H9 (cell line): ENCODE measurements around the gene CLMP. TPM values are rescaled to one million over a fixed set of nuclear protein-coding genes. Genes with fewer than 3 reads are reported as not detected.

ENCODE experiments used
- DNase-seq: peaks from one replicate; pipeline ENCODE4 v3.0.0-alpha.2; 2017
- H2AFZ ChIP-seq: one replicate; pipeline ENCODE4 v1.6.1; 2013; ENCODE audit warnings: mild to moderate bottlenecking, low read length, control low read depth, moderate library complexity
- H2AK5ac ChIP-seq: 2 replicates; pipeline ENCODE4 v1.6.1; 2013; ENCODE audit warnings: low read length, control low read depth, mixed read lengths; ENCODE audit not compliant: insufficient read length
- H2BK120ac ChIP-seq: one replicate; pipeline ENCODE4 v1.6.1; 2013; ENCODE audit warnings: low read depth, mild to moderate bottlenecking, low read length, control low read depth, inconsistent platforms; ENCODE audit not compliant: poor library complexity, severe bottlenecking
- H2BK12ac ChIP-seq: 2 replicates; pipeline ENCODE4 v1.6.1; 2013; ENCODE audit warnings: low read length, control low read depth, mixed read lengths, low read depth; ENCODE audit not compliant: insufficient read length
- H2BK15ac ChIP-seq: 2 replicates; pipeline ENCODE4 v1.6.1; 2013; ENCODE audit warnings: low read depth, low read length, control low read depth
- H2BK20ac ChIP-seq: one replicate; pipeline ENCODE4 v1.6.1; 2013; ENCODE audit warnings: low read depth, mild to moderate bottlenecking, low read length, control low read depth, inconsistent platforms; ENCODE audit not compliant: poor library complexity, severe bottlenecking
- H2BK5ac ChIP-seq: 2 replicates; pipeline ENCODE4 v1.6.1; 2013; ENCODE audit warnings: low read length, control low read depth, mixed read lengths; ENCODE audit not compliant: insufficient read length
- H3K14ac ChIP-seq: 2 replicates; pipeline ENCODE4 v1.6.1; 2013; ENCODE audit warnings: low read length, control low read depth; ENCODE audit not compliant: insufficient read depth
- H3K18ac ChIP-seq: 2 replicates; pipeline ENCODE4 v1.6.1; 2013; ENCODE audit warnings: low read depth, mild to moderate bottlenecking, mixed read lengths, low read length, control low read depth; ENCODE audit not compliant: insufficient read length
- H3K23ac ChIP-seq: 2 replicates; pipeline ENCODE4 v1.6.1; 2013; ENCODE audit warnings: low read length, control low read depth, mixed read lengths, low read depth; ENCODE audit not compliant: insufficient read length
- H3K23me2 ChIP-seq: 2 replicates; pipeline ENCODE4 v1.6.1; 2013; ENCODE audit warnings: low read depth, mild to moderate bottlenecking, mixed read lengths, low read length, control low read depth; ENCODE audit not compliant: insufficient read length, poor library complexity, severe bottlenecking
- H3K27ac ChIP-seq: 2 replicates; pipeline ENCODE4 v1.5.1; 2013; ENCODE audit warnings: low read length, control low read depth, mixed read lengths, low read depth; ENCODE audit not compliant: insufficient read length
- H3K27me3 ChIP-seq: 2 replicates; pipeline ENCODE4 v1.6.1; 2013; ENCODE audit warnings: low read length, control low read depth, inconsistent platforms; ENCODE audit not compliant: insufficient read depth
- H3K4ac ChIP-seq: 2 replicates; pipeline ENCODE4 v1.6.1; 2013; ENCODE audit warnings: low read depth, mild to moderate bottlenecking, control low read depth, inconsistent platforms, low read length, moderate library complexity
- H3K4me1 ChIP-seq: 2 replicates; pipeline ENCODE4 v1.6.1; 2013; ENCODE audit warnings: low read length, control low read depth, inconsistent platforms; ENCODE audit not compliant: insufficient read depth
- H3K4me2 ChIP-seq: 2 replicates; pipeline ENCODE4 v1.6.1; 2013; ENCODE audit warnings: low read length, control low read depth, mixed read lengths; ENCODE audit not compliant: insufficient read length, insufficient read depth
- H3K56ac ChIP-seq: 2 replicates; pipeline ENCODE4 v1.6.1; 2013; ENCODE audit warnings: low read depth, mild to moderate bottlenecking, mixed read lengths, low read length, control low read depth; ENCODE audit not compliant: insufficient read length
- H3K79me1 ChIP-seq: 2 replicates; pipeline ENCODE4 v1.6.1; 2013; ENCODE audit warnings: low read depth, mild to moderate bottlenecking, moderate library complexity, low read length, control low read depth, inconsistent platforms; ENCODE audit not compliant: insufficient read depth, poor library complexity, severe bottlenecking
- H3K79me2 ChIP-seq: 2 replicates; pipeline ENCODE4 v1.6.1; 2013; ENCODE audit warnings: low read length, control low read depth, inconsistent platforms; ENCODE audit not compliant: insufficient read depth
- H3K9ac ChIP-seq: 2 replicates; pipeline ENCODE4 v1.6.1; 2013; ENCODE audit warnings: low read length, control low read depth, mixed read lengths; ENCODE audit not compliant: insufficient read length; ENCODE audit errors: extremely low read depth
- H3K9me3 ChIP-seq: one replicate; pipeline ENCODE4 v1.6.1; 2013; ENCODE audit warnings: low read depth, low read length, inconsistent platforms; ENCODE audit not compliant: control insufficient read depth
- H3T11ph ChIP-seq: one replicate; pipeline ENCODE4 v1.6.1; 2013; ENCODE audit warnings: mild to moderate bottlenecking, low read length, control low read depth, inconsistent platforms
- H4K20me1 ChIP-seq: one replicate; pipeline ENCODE4 v1.6.1; 2013; ENCODE audit not compliant: control insufficient read depth, insufficient read length, insufficient read depth
- H4K5ac ChIP-seq: 2 replicates; pipeline ENCODE4 v1.6.1; 2013; ENCODE audit warnings: low read depth, mild to moderate bottlenecking, mixed read lengths, low read length, control low read depth; ENCODE audit not compliant: insufficient read length
- H4K8ac ChIP-seq: replicated peaks from 2 replicates; pipeline ENCODE4 v1.6.1; 2013; ENCODE audit warnings: low read length, control low read depth, mixed read lengths, low read depth; ENCODE audit not compliant: insufficient read length
- H4K91ac ChIP-seq: 2 replicates; pipeline ENCODE4 v1.6.1; 2013; ENCODE audit warnings: low read depth, mild to moderate bottlenecking, moderate library complexity, mixed read lengths, low read length, control low read depth; ENCODE audit not compliant: insufficient read length
- H3K27ac Mint-ChIP-seq, 3 experiments: 2 replicates in 2 of 3; 3 replicates in 1 of 3; pipeline ENCODE4 v1.8.0; 2020 to 2021; ENCODE audit warnings: mixed read lengths in 3 of 3, mild to moderate bottlenecking in 1 of 3, moderate library complexity in 1 of 3
- H3K27me3 Mint-ChIP-seq: 2 replicates; pipeline ENCODE4 v1.8.0; 2021; ENCODE audit warnings: low read depth, mild to moderate bottlenecking, moderate library complexity, mixed read lengths
- H3K36me3 Mint-ChIP-seq, 3 experiments: 2 replicates in 2 of 3; 3 replicates in 1 of 3; pipeline ENCODE4 v1.8.0; 2020 to 2021; ENCODE audit warnings: low read depth in 3 of 3, mixed read lengths in 3 of 3; ENCODE audit not compliant: insufficient read depth in 1 of 3
- H3K4me1 Mint-ChIP-seq, 2 experiments: 2 replicates each; pipeline ENCODE4 v1.8.0; 2020; ENCODE audit warnings: mixed read lengths in 2 of 2
- H3K4me3 Mint-ChIP-seq, 2 experiments: 2 replicates in 1 of 2; 3 replicates in 1 of 2; pipeline ENCODE4 v1.8.0; 2020 to 2021; ENCODE audit warnings: mild to moderate bottlenecking in 2 of 2, mixed read lengths in 2 of 2, moderate library complexity in 1 of 2
- H3K9me3 Mint-ChIP-seq, 2 experiments: 2 replicates in 1 of 2; 3 replicates in 1 of 2; pipeline ENCODE4 v1.8.0; 2020; ENCODE audit warnings: mild to moderate bottlenecking in 2 of 2, mixed read lengths in 2 of 2, moderate library complexity in 1 of 2
- CTCF ChIP-seq: fragments of 200-600 bp; sonication (generic); conservative IDR thresholded peaks from 3 replicates; pipeline ENCODE4 v1.8.0; 2021; ENCODE audit warnings: antibody characterized with exemption, mild to moderate bottlenecking
- WGBS: extraction: QIAGEN DNeasy Blood & Tissue Kit; methylation state at CpG from one replicate; pipeline ENCODE4 v1.1.7; 2013; ENCODE audit warnings: missing lambda C conversion rate, low lambda C conversion rate, mixed read lengths; ENCODE audit not compliant: insufficient read length; ENCODE audit errors: extremely low coverage; 5-methylcytosine and 5-hydroxymethylcytosine counted together
- total RNA-seq: library from RNA; stranded (reverse); gene quantifications from 2 replicates; pipeline ENCODE4 v1.2.1, GENCODE V29; 2021

CLMP gene
- total RNA-seq, 1 experiment from 2014 or later, result 13.8 TPM

- no peak overlapping the region for H3K4me2 ChIP-seq
- Mint-ChIP-seq H3K27ac (peak overlapping the region in 1 of 3 experiments; percentile 85; a peak in 2 of 7 replicates), H3K9me3 (no peaks in the 10 kb centered on the region; a peak in 2 of 5 replicates), H3K36me3 (peaks cover 50 to 76% (median 60%) of the 10 kb centered on the region in 3 experiments), H3K4me3 (no peak overlapping the region; a peak in 1 of 5 replicates), H3K4me1 (peaks cover 21 to 39% of the 10 kb centered on the region in 2 experiments), H3K27me3 (peaks cover 3% of the 10 kb centered on the region; the same call in 1 of the 2 replicates)
- H2AK5ac ChIP-seq, result no peak overlapping the region
- no CpG with 5 or more reads among the region's 3 CpGs for WGBS
- H3K56ac ChIP-seq, result no peak overlapping the region
- H3K23ac ChIP-seq, result no peak overlapping the region
- H3K4ac ChIP-seq, result no peak overlapping the region
- H4K91ac ChIP-seq, result no peak overlapping the region
- H3K4me1 ChIP-seq, result no peaks in the 10 kb centered on the region
- no peak overlapping the region for H2BK12ac ChIP-seq
- no peak overlapping the region for H3K18ac ChIP-seq
- H3K79me1 ChIP-seq, result no peaks in the 10 kb centered on the region
- no peak overlapping the region for H3K14ac ChIP-seq
- no peaks in the 10 kb centered on the region for H3K9me3 ChIP-seq
- no peak overlapping the region for H3T11ph ChIP-seq
- H4K5ac ChIP-seq, result no peak overlapping the region
- no peak overlapping the region for H4K8ac ChIP-seq
- H2AFZ ChIP-seq, result no peak overlapping the region
- no peak for DNase-seq
- no peaks in the 10 kb centered on the region for H4K20me1 ChIP-seq
- no peak for TF ChIP-seq CTCF
- no peak overlapping the region for H2BK15ac ChIP-seq
- no peak overlapping the region for H2BK5ac ChIP-seq
- H2BK120ac ChIP-seq, result no peak overlapping the region
- peaks cover 15% of the 10 kb centered on the region; the same call in 1 of the 2 replicates for H3K79me2 ChIP-seq
- no peak overlapping the region for H3K9ac ChIP-seq
- H3K23me2 ChIP-seq, result peaks cover 8% of the 10 kb centered on the region
- no peaks in the 10 kb centered on the region for H3K27me3 ChIP-seq
- no peak overlapping the region for H3K27ac ChIP-seq
- H2BK20ac ChIP-seq, result no peak overlapping the region
Observed at GRCh38 chr11:123056835-123057491, 138.1 kb downstream of the CLMP start.
